ENCODE measurements around the gene LIN7B.

Gene LIN7B, protein sequence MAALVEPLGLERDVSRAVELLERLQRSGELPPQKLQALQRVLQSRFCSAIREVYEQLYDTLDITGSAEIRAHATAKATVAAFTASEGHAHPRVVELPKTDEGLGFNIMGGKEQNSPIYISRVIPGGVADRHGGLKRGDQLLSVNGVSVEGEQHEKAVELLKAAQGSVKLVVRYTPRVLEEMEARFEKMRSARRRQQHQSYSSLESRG

DNA sequence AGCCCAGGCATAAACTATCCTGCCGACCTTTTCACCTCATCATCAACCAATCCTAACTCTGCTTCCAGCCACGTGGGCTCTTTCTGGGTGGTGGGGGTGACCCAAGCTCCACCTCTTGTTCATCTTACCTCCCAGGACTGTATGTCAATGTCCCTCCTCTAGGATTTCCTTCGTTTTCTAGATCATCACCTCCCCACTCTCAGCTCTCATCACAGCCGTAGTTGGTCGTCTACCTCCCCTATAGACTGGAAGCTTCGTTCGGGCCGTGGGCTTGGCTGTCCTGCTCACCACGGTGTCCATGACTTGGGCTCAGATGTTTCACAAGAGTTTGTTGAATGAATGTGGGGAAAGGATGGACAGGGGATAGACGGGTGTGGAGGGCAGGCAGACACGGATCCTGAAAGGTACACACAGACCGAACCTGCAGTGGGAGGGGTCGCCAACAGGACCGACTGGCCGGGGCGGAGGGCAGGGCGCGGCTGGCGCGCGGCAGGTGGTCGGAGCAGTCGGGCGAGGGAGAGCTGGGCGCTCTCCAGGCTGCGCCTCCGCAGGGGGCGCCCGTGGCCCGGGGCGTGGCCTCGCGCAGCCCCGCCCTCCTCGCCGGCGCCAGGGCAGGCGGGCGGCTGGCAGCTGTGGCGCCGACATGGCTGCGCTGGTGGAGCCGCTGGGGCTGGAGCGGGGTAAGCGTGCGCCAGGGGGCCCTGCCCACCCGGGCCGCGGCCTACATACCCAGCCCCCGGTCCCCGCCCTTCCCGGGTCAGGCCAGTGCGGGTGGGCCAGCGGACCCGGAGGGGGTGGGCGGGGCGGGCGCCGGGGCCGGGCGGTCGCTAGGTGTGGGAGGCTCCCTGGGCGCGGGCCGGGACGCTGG lies at the start of gene LIN7B:
Gene LIN7B (plus strand): TSS at position 609 of the 868 bp plus-strand sequence. CDS start 35 bp downstream, at position 644.
- DNase-seq: peak; percentile 87

DNA sequence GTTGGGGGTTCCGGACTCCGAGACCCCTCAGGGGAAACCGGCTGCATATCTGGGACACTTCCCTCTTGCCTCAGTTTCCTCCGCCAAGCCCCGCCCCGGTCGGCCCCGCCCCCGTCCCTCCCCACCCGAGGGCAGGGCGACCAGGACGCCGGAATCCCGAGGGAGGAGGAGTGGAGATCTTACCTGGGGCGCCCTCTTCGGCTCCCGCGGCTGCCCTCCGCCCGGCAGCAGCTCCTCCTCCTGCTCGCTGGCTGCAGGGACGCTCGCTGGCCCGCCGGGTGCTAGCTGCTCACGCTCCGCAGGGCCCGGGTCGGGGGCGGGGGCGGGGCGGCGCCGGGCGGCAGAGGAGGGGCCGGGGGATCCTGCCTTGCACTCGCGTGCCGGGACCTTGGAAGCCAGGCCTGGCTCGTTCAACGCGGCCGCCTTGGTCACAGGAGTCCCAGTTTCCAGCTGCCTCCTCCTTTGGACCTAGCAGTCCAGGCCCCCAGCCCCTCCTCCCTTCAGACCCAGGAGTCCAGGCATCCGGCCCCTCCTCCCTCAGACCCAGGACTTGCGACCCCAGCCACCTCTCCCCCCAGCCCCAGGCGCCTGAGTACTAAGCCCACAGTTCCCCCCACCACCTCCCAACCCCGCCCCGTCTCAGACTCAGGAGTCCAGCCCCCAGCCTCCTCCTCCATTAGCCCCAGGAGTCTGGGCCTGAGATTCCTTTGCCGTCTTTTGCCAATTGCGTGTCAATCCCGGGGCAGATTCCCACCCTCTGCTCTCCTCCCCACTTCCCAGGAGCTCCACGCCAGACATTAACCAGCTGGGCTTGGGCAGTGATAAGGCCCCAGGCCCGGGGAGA lies 49.2 kb upstream of the LIN7B start, which contains the start of gene NTF4:
Gene NTF4 (minus strand): TSS at position 51 of the 844 bp plus-strand sequence. CDS start 2,821 bp downstream, outside the sequence.
- DNase-seq: peak; percentile 79

DNA sequence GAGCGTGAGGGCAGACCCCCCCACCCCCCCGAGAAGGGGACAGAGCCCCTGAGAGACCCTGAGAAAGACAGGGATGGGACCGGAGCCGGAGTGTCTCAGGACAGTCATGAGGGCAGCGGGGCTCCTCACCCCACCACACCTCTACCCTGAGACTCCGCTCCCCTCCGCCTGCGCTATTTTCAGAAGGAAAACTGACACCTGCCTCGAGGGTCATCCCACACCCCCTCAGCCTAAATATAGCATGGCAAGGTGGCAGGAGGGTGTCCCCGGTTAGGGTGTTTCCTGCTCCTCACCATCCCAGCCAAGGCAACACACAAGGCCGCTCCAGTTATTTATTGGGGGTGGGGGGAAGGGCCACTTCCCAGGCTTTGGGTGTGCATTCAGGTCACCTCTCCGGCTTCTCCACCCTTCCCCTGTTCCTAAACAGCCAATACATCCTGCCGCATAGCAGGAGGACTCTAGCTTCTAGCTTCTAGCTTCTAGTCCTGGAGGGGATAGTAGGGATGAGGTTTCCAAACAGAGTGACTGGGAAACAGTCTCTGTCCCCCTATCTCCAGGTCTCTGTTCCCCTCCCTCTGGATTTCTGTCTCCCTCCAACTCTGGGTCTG lies 48.2 kb upstream of the LIN7B start:
- no peak for DNase-seq

DNA sequence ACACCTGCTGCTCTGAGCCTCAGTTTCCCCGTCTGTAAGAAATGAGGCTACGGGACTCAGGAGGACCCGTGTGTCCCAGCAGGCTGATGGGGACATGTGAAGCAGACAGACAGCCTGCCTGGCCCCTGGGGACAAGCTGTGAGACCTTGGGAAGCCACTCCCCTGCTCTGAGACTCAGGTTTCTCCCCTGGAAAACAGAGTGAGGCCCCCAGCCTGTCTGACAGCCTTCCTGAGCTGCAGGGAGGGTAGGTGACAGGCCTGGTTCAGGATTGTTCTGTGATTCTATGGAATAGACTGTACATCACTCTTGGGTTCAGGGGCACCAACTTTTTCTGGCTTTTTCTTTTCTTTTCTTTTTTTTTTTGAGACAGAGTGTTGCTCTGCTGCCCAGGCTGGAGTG lies 46.6 kb upstream of the LIN7B start:
- no peak for DNase-seq

DNA sequence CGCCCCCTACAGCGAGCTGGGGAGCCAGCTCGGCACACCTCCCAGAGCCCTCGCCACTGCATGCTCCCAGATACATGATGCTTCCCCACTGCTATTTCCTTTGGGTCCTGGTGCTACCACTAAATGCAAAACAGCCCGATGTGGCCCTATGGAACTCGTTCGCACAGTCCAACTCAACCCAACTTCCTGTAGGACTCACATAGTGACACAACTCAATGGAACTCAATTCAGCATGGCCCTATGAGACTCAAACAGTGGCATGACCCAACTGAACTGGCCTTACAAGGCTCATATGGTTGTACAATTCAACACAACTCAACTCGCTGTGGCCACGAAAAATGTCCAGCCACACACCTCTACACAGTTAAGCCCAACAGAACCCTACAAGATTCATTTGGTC lies 45.1 kb upstream of the LIN7B start:
- no peak for DNase-seq

DNA sequence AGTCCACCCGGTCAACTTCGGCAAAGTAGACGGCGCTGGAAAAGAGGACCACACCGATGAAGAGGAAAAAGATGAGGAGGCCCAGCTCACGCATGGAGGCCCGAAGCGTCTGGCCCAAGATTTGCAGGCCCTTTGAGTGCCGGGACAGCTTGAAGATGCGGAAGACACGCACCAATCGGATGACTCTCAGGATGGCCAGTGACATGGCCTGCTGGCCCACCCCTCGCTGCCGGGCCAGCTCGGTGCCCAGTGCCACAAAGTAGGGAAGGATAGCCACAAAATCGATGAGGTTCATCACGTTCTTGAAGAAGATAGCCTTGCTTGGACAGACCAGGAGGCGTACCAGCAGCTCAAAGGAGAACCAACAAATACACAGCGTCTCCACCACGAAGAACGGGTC lies 43.8 kb upstream of the LIN7B start:
- DNase-seq: no peak

DNA sequence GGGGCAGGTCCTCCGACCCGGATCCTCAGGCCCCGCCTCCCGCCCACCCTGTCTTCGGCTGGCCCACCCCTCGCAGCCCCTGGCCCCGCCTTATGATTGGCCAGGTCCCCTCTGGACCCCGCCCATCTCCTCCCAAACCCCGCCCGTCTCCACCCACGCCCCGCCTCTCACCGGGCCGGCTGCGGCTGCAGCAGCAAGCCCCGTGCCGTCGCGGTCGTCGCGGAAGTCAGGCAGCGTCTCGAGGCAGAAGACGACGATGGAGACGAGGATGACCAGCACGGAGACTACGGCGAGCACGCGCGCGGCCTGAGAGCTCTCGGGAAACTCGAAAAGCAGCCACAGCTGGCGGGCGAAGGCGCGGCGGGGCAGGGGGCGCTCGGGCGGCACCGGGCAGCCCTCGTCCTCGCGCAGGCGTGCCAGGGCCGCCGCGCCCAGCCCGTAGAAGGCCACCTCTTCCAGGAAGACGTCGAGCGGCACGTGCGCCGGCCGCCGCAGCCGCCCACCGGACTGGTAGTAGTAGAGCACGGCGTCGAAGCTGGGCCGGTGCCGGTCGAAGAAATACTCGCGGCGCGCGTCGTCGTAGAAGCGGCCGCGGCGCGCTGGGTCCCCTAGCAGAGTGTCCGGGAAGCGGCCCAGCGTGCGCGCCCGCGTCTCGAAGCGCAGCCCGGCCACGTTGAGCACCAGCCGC lies 42.2 kb upstream of the LIN7B start:
- peak; percentile 73 for DNase-seq

DNA sequence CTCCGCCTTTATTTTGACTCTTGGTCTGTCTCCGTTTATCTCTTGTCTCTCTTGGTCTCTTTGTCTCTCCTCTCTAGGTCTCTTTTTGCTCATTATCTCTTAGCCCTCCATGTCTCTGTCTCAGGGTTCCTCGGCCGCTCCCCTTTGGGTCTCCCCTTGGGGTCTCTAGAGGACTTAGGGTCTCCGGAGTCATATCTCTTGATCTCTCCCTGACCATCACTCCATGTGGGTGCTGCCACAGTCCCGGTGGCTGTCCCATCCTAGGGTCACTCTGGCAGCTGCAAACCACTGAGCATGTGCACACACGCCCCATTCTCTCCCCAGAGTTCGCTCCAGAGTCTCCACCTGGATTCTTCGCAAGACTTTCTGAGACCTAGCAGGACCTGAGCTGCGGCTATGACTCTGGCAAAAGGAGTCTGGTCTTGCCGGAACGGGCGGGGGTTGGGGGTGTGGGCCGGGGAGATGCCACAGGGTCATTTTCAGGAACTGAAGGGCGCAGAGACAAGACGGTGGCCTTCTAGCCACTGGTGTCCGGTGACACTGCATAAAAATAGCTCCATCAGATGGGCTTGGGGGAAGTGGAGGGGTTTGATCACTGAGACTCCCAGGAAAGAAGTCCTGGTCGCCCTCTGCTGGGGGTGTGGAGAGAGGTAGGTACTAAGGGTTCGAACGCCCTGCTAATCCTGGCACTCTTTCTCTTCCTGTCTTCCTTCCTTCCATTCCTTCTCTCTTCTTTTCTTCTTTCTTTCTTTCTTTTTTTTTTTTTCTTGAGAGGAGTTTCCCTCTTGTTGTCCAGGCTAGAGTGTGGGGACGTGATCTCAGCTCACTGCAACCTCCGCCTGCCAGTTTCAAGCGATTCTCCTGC lies 40.4 kb upstream of the LIN7B start:
- DNase-seq: no peak

DNA sequence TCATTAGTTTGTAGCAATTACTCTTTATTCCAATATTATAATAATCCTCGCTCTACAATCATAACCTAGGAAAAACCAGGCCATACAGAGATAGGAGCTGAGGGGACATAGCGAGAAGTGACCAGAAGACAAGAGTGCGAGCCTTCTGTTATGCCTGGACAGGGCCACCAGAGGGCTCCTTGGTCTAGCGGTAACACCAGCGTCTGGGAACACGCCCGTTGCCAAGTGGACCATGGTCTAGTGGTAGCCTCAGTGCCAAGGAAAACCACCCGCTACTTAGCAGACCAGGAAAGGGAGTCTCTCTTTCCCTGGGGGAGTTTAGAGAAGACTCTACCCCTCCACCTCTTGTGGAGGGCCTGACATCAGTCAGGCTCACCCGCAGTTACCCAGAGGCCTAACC lies 39.3 kb upstream of the LIN7B start:
- peak; percentile 70 for DNase-seq

DNA sequence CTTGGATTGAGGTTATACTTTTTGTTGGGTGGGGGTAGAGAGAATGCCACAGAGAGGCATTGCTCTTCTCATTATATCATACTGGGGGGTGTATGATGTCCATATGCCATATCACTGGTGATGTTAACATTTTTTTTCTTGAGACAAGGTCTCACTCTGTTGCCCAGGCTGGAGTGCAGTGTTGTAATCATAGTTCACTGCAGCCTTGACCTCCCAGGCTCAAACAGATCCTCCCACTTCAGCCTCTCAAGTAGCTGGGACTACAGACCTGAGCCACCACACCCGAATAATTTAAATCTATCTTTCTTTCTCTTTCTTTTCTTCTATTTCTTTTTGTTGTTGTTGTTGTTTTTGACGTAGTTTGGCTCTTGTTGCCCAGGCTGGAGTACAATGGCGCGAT lies 33.8 kb upstream of the LIN7B start:
- no peak for DNase-seq

DNA sequence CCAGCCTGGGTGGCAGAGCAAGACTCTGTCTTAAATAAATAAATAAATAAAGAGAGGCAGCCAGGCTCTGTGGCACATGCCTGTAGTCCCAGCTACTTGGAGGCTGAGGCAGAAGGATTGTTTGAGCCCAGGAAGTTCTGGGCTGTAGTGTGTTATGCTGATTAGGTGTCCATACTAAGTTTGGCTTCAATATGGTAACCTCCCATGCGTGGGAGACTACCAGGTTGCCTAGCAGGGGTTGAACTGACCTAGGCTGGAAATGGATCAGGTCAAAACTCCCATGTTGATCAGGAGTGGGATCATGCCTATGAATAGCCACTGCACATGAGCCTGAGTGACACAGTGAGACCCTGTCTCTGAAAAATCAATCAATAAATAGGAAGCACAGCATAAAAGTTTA lies 32.9 kb upstream of the LIN7B start:
- DNase-seq: no peak

DNA sequence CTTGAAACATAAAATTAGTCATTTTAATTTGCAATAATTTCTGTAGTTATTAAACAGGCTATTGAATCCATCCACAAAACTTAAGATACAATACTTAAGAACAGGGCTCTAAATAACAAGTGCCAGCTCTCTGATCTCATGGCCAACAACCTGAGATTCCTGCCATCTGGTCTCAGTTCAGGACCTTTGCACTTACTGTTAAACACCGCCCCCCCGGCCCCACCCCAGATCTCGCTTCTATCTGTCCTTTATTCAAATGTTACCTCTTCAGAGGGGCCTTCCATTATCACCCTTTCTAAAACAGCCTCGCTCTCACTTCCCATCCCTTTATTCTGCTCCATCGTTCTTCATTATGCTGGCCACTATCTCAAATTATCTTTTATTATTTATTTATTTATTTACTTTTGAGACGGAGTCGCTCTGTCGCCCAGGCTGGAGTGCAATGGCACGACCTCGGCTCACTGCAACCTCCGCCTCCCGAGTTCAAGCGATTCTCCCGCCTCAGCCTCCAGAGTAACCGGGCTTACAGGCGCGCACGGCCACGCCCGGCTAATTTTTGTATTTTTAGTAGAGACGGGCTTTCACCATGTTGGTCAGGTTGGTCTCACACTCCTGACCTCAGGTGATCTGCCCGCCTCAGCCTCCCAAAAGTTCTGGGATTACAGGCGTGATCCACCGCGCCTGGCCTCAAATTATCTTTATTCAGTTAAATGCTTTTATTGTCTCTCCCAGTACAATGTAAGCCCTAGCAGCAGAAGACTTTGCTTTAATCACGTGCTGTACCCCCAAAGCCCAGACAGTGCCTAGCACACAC lies 29.8 kb upstream of the LIN7B start:
- no peak for DNase-seq

DNA sequence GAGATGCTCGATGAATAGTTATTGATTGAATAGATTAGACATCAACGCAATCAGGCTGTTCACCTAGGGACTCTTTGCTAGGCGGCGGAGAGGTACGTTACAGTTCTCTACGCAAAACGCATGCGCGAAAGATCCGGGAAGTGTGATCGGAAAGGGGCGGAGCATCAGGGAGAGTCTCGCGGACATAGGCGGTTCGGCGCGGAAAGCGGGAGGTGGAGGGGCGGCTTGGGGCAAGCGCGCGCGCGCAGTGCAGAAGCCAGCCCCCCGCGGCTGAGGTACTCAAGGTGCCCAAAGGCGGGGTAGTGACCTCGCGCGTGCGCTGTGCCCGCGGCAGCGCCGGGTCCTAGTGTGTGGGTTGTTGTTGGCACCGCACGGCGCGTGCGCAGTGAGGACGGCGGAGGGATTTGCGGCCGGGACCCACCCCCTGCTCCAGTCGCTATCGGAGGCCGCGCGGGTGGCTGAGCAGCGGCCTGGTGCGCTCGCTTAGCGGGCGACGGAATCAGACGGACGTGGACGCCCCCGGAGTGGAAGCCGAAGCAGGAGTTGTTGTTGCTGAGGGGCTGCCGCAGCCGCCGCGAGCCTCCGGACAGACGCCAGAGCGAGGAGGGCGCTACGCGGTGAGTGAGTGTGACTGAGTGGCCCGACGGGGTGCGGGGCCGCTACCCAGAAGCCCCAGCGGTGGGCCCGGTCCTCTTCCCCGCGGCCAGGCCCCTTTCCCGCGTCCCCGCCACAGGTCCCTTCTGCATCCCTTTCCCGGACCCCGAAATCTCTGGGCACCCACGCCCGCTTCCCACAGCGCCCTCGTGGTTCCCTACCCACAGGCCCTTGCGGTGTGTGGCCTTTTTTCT lies 28.9 kb upstream of the LIN7B start, which contains the start of gene SNRNP70:
Gene SNRNP70 (plus strand): TSS at position 432 of the 848 bp plus-strand sequence. CDS start 964 bp downstream, outside the sequence.
- DNase-seq: peak; percentile 100

DNA sequence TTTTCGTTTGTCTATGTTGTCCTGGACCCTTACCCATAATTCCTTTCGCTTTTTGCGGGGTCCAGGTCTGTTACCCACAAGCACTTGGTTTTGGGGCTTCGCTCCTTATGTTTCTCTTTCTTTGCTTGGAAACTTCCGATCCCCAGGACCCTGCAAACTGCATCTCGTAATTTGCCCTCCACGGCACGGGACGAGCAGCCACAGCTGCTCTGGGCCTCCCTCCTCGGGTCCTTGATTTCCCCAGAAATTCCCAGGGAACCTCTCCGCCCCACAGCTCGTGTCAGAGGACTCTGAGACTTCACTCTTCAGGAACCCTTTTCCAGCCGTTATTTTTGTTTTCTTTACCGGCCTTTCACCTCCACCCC lies 28.3 kb upstream of the LIN7B start:
- no peak for DNase-seq

DNA sequence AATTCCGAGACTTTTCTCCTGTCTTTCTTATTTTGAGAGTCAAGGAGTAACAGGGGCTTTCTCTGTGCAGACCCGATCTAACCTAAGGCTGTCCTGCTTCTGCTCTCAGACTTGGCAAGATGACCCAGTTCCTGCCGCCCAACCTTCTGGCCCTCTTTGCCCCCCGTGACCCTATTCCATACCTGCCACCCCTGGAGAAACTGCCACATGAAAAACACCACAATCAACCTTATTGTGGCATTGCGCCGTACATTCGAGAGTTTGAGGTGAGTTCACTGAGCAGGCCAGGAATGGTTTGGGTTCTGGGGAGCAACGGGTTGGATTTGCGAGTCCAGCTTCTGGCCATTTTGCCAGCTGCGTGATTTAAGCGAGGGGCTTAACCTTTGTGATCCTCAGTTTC lies 27.9 kb upstream of the LIN7B start:
- no peak for DNase-seq

DNA sequence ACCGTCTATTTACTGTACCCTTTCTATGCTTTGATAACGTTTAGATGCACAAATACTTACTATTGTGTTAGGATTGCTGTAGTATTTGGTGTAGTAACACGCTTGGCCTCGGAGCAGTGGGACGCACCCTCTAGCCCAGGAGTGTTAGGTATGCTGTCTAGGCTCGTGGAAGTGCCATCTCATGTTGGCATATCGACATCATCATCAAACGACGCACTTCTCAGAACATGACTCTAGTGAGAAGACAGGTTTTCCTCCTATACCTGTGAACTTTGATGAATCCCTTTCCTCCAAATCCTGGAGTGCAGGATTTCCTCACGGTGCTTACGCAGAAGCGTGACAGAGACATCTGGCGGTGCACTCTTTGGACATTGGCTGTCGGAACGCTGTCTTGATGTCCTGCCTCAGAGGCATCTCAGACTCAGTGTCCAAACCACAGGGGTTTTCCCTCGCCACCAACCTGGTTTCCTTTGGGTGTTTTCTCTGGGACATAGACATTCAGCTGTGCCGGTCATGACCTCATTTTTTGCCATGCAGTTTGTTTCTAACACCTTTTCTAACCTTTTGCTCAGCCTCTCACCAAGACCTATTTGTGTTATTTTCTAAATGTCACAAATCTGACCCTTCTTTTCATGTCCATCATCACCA lies 22.7 kb upstream of the LIN7B start:
- DNase-seq: no peak

DNA sequence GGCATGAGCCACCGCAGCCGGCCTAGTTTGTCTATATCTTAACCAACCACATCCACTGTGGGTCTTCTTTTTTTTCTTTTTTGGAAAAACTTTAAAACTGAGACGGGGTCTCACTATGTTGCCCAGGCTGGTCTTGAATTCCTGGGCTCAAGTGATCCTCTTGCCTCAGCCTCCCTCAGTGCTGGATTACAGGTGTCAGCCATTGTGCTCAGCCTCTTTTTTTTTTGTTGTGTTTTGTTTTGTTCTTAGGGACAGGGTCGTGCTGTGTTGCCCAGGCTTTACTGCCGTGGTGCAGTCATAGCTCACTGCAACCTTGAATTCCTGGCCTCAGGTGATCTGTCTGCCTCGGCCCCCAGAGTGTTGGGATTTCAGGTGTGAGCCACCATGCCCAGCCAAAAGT lies 21.5 kb upstream of the LIN7B start:
- DNase-seq: no peak
